GM18511 (cell line): ENCODE measurements around the gene NCOA6.
"Not testable (repeated sequence)": the region's sequence is repeated elsewhere in the genome, so short reads cannot be mapped to it uniquely, and the experiment has no call there.

Source experiments
- ATAC-seq: cut with Tn5 transposase; IDR thresholded peaks from one replicate; pipeline ENCODE4 v1.9.1; 2021; ENCODE audit warnings: mild to moderate bottlenecking, moderate library complexity; ENCODE audit not compliant: unreplicated experiment

The NCOA6 gene

DNA sequence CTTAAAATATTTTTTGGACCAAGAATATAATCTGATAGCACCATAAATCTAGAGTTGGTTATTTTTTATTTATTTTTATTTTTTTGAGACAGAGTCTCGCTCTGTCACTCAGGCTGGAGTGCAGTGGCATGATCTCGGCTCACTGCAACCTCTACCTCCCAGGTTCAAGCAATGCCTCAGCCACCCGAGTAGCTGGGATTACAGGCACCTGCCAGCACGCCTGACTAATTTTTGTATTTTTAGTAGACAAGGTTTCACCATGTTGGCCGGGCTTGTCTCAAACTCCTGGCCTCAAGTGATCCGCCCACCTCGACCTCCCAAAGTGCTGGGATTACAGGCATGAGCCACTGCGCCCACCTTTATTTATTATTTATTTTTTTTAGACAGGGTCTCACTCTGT is 45.2 kb downstream of the NCOA6 start:
- ATAC-seq = not testable (repeated sequence)

GRCh38 chr20:34776177-34776576 is 49.3 kb downstream of the NCOA6 start:
- no peak for ATAC-seq

- no peak for ATAC-seq
These were observed 50.6 kb downstream of the NCOA6 start for GRCh38 chr20:34774886-34775285.

DNA sequence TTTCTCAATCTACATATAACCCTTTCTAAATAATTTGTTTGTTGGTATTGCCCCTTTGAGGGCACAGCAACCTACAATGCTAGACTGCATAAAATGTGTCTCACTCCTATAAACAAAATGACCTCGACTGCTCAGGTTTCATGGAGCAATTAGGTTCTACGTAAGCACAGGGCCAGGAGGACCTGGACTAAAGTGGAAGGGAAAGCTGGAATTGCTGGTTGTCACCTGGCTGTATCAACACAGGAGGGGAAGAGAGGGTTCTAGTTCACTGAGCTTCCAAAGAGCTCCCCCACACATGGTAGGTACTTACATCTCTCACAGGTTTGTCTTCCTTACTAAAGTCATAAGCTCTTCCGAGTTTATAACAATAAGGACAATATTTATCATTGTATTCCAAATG is 51.0 kb downstream of the NCOA6 start:
- ATAC-seq = no peak

DNA sequence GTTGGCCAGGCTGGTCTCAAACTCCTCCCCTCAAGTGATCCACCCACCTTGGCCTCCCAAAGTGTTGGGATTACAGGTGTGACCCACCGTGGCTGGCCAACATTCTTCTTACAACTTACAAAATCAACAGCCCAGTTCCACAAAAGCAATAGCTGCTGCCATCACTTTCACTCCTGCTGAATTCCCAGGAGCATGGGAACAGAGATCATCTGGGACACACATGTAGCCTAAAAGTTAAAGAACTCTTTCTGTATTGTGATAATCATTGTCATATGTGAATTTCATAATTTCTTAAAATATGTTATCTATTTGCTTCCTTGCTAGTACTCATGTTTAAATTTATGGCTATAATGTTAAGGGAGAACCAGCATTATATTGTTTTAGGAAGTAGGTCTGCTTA is 51.7 kb downstream of the NCOA6 start:
- ATAC-seq = no peak

GRCh38 chr20:34772437-34772836 is 53.0 kb downstream of the NCOA6 start:
- ATAC-seq = no peak

- ATAC-seq = no peak
These were observed 53.8 kb downstream of the NCOA6 start for GRCh38 chr20:34771680-34772081.

- ATAC-seq = no peak
These were observed 57.4 kb downstream of the NCOA6 start for GRCh38 chr20:34768096-34768495.

GRCh38 chr20:34762031-34762555 is 63.4 kb downstream of the NCOA6 start:
- ATAC-seq = no peak

DNA sequence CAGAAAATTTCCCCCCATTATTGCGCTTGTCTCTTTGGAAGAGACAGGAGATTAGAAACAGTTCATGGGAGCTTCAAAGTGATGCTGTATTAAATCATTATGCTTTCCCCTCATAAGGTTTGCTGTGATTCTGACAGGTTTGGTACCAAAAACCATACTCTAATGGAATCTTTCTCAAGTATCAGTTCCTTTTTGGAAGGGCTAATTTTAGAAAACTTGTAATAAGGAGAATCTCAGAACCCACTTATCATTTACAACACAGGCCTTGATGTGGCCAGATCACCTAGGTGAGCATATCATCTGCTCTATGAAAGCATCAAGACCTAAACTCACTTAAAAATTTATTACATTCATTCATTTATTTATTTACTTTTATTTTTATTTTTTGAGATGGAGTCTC is 70.1 kb downstream of the NCOA6 start:
- ATAC-seq = no peak

DNA sequence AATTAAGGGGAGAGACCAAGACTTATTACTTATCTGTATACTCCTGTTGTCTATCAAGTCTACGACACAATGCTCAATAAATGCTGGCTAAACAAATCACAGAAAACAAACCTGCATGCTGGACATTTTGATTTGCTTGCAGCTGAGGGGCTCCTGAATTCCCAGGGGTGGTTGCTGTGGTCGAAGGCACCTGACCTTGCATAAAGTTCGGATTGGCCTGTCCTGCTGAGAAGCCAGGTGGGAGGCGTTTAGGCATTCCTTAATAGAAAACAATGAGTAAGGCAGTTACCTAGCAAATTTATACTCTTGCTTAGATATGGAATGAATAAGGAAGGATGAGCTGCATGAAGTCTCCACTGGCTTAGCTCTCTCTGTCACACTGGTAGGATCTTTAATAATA is 70.8 kb downstream of the NCOA6 start:
- ATAC-seq = no peak

DNA sequence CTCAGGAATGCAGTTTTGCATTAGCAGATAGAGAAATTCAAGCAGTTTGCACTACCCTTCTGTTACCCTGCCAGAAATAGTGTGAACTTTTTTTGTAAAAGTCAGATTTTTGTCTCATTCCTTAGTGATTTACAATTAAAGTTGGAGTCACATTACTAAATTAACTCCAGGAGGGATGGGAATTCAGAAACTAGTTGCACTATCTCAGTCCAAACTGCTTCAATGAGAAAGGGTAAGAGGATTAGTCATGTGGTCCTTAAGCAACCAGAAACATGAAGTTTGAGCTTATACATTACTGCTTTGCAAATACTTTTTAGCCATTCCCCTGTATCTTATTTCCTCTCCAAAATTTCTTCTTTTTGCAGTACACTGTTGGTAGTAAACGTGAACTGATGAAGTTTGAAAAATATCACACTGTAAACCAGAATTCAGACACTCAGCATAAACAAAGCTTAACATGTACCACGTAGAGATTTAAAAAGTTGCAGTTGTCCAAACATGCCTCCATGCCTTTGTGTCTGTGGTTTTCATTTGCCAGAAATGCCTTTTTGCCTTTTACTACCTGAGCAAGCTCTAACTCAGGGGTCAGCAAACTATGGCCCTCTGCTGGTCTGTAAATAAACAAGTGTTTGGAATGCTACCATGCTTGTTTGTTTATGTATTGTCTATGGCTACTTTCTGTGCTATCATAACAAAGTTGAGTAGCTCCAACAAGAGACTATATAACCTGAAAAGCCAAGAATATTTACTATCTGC is 71.6 kb downstream of the NCOA6 start:
- ATAC-seq = no peak

GRCh38 chr20:34751453-34751852 is 74.0 kb downstream of the NCOA6 start:
- no peak for ATAC-seq

DNA sequence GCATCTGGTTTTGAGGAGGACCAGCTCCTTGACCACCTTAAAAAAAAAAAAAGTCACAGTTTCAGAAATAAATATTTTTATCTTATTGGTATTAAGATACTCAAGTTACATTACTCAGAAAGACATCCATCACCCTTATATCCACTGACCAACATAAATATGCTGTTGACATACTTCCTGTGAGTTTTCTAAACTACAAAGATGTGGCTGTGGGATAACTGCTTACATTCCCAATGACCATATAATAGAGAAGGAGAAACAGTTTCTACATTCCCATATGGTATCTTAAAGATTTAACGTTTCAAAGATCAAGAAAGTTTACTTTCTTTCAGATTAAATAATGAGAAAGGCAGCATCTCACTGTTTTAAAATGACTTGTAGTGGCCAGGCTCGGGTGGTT is 75.0 kb downstream of the NCOA6 start:
- ATAC-seq = no peak

DNA sequence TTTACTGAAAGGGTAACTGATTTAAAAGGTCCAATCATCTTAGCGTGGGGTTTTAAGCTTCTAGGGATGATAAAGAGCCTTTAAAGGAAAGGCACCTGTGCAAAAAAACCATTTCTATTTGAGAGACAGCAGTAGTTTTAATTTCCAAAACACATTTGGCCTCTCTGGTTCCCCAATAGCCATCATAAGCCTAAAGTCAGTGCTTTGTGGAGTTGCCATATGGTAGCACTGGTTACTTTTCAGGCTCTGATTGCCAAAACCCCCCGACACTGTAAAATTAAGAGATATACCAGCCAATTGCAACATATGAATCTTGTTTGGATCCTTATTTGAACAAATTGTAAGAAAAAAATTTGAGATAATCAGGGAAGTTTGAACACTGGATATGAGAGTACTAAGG is 76.7 kb downstream of the NCOA6 start:
- no peak for ATAC-seq

DNA sequence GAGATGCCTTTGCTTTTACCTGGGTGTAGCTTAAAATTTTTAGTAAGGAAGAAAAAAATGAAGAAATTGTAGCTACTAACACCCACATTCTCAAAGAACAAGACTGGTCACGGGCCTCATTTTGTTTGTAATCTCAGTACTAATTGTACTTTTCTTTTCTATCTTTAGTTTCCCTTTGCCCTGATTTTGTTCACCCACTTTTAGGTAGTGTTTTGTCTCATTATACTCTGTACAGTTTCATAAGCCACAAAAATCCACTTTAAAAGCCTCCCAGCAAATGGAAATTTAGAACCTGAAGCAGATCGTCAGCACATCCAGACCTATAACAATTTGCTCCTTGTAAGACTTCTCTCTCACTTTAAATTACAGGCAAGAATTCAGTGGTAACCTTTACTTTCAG is 78.0 kb downstream of the NCOA6 start:
- ATAC-seq = no peak

DNA sequence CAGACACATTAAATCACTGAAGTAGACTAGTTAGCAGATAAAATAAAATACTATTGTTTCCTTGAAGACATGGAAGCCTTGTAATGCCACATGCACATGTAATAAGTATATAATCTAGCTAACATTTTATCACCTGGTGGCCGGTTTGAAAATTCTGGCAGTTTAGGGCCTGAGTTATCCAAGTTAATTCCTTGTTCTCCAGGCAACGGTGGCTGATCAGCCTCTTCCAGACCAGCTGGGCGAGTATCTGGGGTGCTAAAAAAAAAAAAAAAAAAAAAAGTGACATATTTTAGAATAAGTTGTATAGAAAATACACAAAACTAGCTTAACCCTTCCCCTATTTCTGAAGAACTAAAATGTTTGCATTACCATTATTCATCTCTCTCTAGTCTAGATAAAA is 78.8 kb downstream of the NCOA6 start:
- ATAC-seq = no peak

- ATAC-seq = no peak
These were observed 80.6 kb downstream of the NCOA6 start for GRCh38 chr20:34744847-34745246.

DNA sequence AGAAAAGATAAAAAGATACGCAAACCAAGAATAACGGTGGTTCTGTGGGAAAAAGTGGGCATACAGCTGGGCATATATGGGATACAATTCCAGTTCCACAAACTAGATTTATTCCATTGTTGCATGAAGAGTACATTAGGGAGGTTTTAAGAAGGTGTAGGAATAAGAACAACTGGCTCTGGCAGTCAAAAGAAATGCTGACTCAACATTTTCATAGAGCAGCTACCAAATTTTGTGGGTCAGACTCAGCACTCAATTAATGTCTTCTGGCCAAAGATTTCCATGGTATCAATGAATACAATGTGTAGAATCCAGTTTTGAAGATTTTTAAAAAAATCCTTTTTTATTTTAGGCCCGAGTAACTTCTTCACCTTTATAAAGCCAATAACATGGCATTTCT is 81.1 kb downstream of the NCOA6 start:
- ATAC-seq = no peak

GRCh38 chr20:34743039-34743438 is 82.4 kb downstream of the NCOA6 start:
- no peak for ATAC-seq

- ATAC-seq = no peak
These were observed 89.2 kb downstream of the NCOA6 start for GRCh38 chr20:34736106-34736735.

DNA sequence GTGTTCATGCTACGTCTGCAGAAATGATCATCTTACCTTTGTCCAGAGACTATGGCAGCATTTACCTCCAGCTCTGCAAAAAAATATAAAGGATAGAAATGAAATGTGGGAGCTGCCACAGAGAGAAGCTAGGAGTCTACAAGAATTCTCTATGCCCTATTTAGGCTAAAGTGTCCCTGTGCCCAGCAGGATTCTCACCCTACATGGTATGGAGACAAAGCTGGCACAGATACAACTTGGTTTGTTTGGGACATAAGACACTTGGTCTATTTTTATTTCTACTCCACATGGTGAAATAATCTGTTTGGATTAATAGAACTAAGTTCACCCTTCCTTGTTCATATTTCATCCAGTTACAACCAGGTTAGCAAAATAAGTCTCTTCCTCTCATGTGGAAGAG is 92.9 kb downstream of the NCOA6 start:
- ATAC-seq = no peak

- no peak for ATAC-seq
These were observed 96.0 kb downstream of the NCOA6 start for GRCh38 chr20:34729416-34729815.
